Pons (tissue), 1 donor: ENCODE data around the gene ANKRD44.
A peak's percentile ranks its signal among the peaks of the same experiment; 100 is the strongest.

ENCODE experiments used
- DNase-seq: peaks from one replicate; pipeline ENCODE4 v3.0.0-alpha.2; 2016; ENCODE audit warnings: low spot score

ANKRD44 gene

DNA sequence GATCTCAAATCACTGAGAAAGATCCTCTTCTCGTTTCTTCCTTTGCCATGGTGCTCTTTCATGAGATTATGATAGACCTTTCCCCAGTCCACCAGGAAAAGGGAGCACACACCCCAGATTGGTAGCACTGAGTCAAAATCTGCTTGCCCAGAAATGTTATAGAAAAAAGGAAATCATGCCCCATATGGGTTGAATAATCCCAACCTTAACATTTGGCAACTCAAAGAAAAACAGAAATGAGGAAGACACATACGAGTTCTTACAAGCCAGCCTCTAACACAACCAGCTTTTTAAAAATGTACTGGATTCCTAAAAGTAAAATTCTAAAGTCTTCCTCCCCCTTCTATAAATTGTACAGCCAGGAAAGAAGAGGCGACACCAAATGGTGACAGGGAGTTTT, 103.0 kb downstream of the ANKRD44 start:
- DNase-seq: no peak

- no peak for DNase-seq
These were observed 103.5 kb downstream of the ANKRD44 start for GRCh38 chr2:197207106-197207505.

DNA sequence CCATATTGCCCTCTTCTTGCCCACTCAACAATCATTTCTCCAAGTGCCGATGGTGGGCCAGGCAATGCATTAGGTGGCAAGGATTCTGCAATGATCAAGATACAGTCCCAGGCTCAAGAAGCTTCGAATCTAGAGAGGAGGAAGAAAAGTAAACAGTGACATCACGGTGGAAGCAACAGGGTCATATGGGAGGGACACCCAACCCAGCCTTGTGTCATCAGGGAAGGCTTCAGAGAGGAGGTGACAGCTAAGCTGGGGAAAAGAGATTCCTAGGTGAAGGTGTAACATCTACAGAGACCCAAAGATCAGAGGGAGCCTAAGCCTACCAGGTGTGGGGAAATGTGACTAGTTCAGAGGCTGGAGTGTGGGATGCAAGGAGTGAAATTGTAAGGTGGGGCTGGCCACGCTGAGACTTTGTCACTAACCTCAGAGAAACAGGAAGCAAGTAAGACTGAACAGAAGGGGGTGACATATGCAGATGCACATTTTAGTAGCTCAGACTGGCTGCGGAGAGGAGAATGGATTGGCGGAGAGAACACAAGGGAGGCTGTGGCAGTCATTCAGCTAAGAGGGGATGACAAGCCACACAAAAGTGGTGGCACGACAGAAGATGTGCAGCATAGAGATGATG, 104.9 kb downstream of the ANKRD44 start:
- no peak for DNase-seq

- no peak for DNase-seq
These were observed 105.9 kb downstream of the ANKRD44 start for GRCh38 chr2:197204519-197205250.

DNA sequence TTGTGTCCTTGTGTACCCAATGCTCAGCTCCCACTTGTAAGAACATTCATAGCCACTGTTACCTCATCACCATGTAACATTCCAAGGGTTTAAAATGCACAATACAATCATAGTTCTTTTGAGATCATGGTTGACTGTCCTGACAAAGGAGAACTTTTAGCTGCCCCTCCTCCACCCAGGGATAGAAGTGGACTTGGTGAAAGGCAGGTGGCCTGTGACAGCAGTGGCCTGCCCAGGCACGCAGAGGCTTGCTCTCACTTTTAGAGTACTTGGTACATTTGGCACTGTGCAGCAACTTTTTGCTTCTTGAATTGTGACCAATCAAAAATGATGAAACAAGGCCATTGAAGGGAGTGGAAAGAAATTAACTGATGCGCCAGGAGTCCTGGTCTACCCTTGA, 108.7 kb downstream of the ANKRD44 start:
- DNase-seq: no peak

GRCh38 chr2:197200762-197201058, 109.9 kb downstream of the ANKRD44 start:
- no peak for DNase-seq

GRCh38 chr2:197200051-197200761, 110.4 kb downstream of the ANKRD44 start:
- DNase-seq: no peak

DNA sequence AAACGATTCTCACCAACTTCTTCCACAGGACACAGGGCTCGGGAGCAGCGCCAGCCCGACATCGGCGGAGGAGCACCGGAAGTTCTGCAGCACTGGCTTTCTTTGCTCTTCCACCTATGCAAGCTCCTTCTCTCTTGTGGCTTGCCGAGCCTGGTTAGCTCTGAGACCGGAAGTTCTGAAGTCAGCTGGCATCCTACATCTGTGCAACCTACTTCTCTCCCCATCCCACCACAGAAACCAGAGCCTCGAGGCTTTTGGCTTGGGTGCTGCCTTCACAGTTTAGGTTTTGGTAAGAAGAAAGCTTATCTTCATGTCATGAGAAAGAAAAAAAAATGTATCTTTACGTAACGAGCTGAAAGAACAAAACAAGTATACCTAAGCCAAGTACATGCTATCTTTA, 111.7 kb downstream of the ANKRD44 start:
- peak; percentile 83 for DNase-seq

DNA sequence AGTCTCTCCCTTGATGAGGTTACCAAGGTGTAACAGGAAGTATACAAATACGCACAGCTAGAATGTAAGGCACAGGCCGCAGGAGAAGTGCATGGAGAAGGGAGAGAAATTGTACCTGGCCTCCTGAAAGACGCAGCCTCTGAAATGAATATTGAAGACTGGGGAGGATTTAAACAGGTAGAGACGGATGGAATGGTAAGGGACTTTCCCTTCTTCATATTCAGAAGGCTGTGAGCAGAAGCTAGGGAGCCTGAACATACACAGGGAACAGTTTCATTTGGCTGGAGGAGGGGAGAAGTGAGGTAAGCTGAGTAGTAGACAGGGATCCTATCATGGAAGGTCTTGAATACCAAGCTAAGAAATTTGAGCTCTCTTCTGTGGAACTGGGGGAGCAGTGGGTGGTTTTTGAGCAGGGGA, 112.7 kb downstream of the ANKRD44 start:
- DNase-seq: no peak

DNA sequence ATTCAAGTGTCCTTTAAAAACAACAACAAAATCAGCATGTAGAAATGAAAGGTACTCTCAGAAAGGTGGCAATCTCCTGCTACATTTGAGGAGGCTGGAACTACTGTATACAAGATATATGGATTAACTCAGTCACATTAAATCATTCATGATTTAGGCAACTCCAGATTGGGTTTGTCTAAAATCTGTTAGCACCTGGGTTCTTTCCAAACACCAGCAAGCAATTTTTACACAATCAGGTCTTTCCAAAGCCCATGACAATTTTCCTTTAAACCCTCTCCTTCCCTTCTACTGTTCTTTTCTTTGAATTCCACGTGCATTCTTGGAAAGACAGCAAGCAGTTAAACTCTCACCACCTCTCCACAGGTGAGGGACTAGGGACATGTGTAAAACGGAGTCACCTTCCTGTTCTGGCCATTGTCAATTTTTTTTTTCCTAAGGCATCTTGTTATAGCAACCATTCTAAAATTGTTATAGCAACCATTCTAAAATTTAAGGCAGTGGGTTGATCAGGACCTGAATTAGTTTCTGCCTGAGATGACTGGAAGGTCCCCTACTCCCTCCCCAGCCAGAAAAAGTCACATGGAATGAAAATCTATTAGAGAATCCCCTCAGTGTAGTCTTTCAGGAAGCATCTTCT, 113.9 kb downstream of the ANKRD44 start:
- DNase-seq: no peak

- DNase-seq: no peak
These were observed 115.1 kb downstream of the ANKRD44 start for GRCh38 chr2:197195518-197195917.

DNA sequence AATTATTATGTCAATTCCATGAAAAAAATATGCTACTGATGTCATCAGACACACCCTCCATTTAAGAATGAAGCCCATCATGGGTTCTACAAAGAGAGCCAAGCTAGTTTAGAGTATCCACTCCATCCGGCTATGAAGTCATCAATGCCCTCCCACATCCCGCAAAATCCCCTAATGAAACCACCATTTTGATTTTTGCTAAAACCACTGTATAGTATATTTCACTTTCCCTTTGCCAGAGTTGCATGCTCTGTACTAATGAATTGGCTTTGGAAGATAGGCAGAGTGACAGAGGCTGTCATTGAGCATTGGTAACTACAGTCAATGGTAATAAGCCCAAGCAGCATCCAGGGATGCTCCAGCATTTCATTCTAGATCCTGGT, 118.6 kb downstream of the ANKRD44 start:
- DNase-seq: no peak

- peak; percentile 81 for DNase-seq
These were observed 119.2 kb downstream of the ANKRD44 start for GRCh38 chr2:197191177-197191939.

GRCh38 chr2:197190100-197190432, 120.5 kb downstream of the ANKRD44 start:
- no peak for DNase-seq

GRCh38 chr2:197189426-197190099, 121.0 kb downstream of the ANKRD44 start:
- no peak for DNase-seq

GRCh38 chr2:197185676-197186075, 124.9 kb downstream of the ANKRD44 start:
- no peak for DNase-seq

DNA sequence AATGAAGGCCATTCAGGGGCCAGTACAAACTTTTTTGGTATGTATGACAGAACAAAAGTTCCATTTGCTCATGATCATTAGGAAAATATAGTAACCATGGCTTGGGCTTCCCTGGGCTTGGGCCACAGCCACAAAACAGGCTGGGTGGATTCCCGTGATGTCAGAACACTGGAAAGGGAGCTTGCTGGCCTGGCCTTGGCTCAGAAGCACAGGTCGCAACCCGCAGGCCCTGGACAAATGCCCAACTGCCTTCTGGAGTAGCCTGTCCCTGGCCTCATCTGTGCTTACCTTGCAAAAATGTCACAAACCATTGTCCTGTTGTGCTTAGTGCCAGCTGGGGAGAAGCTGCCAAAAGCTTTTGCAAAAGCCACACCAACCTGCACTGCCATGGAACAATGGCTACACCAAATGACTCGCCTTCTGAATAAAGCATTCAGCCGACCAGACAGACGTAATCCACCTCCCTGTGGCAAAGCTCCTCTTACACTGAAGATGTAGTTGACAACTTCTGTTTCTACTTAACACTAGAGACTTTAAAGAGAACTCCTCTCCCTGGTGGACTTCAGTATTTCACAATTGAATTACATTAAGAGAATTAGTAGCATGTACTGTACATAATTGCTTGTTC, 125.5 kb downstream of the ANKRD44 start:
- peak; percentile 43 for DNase-seq

GRCh38 chr2:197183355-197183754, 127.2 kb downstream of the ANKRD44 start:
- no peak for DNase-seq

- DNase-seq: no peak
These were observed 127.9 kb downstream of the ANKRD44 start for GRCh38 chr2:197182668-197183067.

DNA sequence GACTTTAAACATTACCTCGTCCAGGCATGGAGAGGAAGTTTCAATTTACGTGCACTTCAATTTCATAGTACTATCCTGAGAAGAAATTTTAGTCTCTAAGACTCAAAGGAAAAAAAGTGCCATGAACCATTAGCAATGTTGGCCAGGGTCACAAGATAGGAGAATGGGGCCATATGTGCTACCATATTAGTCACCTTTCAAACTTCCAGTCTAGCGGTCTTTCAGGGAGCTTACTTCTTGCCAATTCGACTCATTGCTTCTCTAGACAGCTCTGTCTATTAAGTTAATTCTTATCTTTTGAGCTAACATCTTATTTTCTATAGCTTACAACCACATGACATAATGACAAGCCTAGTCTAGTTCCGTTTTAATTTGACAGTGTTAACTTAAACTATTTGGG, 129.1 kb downstream of the ANKRD44 start:
- no peak for DNase-seq
